ENCODE data around the gene MUC20.
"Not testable (repeated sequence)": the region's sequence is repeated elsewhere in the genome, so short reads cannot be mapped to it uniquely, and the experiment has no call there.

Gene MUC20

GRCh38 chr3:195711091-195711812 lies 9.5 kb upstream of the MUC20 start:
- DNase-seq: not testable (repeated sequence)

DNA sequence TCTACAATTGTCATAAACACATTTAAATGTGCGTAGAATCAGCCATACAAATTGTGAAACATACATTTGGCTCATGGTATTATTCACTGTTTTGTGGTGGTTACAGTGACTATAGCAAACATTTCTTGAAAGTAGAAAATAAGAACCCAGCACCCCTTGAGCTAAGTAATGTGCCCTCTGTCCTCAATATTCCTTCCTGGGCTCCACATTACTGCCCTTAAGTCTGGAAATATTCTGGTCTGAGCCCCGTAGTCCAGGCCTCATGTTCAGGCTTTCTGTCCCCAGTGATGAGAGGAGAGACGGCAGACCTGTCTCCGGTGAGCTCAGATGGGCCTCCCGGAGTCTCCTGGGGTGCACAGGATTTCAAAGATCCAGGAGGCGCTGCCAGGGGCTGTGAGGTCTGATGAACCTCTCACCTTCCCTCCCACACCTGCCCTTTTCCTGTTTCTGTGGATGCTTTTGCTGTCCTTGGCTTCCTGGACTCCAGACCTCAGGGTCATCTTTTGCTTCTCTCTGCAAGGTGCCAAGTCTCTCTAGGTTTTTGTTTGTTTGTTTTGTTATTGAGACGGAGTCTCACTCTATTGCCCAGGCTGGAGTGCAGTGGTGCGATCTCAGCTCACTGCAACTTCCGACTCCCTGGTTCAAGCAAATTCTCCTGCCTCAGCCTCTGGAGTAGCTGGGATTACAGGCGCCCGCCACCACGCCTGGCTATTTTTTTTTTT lies 8.8 kb upstream of the MUC20 start:
- no peak for DNase-seq

DNA sequence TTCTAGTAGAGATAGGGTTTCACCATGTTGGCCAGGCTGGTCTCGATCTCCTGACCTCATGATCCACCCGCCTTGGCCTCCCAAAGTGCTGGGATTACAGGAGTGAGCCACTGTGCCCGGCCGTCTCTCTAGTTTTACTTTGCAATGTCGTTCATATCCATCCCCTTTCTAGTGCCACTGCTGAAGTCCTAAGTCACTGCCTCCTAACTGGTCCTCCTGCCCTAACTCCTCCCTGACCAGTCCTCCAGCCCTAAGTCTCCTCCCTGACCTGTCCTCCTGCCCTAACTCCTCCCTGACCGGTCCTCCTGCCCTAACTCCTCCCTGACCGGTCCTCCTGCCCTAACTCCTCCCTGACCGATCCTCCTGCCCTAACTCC lies 8.3 kb upstream of the MUC20 start:
- not testable (repeated sequence) for DNase-seq

- not testable (repeated sequence) for DNase-seq
These were observed 7.6 kb upstream of the MUC20 start for GRCh38 chr3:195713150-195713549.

GRCh38 chr3:195714380-195715011 lies 6.3 kb upstream of the MUC20 start:
- no peak for DNase-seq

GRCh38 chr3:195715134-195715533 lies 5.6 kb upstream of the MUC20 start:
- DNase-seq: no peak

DNA sequence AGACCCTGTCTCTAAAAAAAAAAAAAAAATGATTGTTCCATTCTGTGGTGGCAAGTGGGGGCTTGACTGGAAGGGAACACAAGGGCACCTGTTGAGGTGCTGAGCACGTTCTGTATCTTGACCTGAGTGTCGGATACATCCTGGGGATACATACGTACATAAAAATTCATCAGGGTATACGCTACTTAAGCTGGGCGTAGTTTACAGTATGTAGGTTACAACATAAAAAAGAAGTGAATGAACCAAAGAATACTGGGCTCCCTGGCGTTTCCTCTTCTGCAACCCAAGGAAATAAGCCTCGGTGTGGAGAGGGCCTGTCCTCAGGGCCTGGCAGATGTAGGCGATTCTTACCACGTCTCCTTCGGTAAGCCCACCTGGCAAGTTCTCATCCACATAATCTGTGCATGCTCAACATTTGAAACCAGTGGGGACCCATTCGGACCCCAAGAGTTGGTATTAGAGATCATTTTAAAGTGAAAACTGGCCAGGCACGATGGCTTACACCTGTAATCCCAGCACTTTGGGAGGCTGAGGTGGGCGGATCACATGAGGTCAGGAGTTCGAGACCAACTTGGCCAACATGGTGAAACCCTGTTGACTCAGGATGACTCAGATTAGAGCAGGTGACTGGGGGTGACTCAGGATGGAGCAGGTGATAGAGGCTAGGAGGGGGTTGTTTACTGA lies 5.1 kb upstream of the MUC20 start:
- peak; percentile 48 for DNase-seq

DNA sequence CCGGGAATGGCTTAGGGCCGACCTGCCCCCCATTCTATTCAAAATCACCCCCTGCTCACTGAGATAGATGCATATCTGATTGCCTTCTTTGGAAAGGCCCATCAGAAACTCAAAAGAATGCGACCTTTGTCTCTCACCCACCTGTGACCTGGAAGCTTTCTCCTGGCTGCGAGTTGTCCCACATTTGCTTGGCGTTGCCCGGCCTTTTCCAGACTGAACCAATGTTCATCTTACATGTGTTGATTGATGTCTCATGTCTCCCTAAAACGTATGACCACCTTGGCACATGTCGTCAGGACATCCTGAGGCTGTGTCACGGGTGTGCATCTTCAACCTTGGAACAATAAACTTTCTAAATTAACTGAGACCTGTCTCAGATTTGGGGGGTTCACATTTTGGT lies 3.4 kb upstream of the MUC20 start:
- DNase-seq: no peak

DNA sequence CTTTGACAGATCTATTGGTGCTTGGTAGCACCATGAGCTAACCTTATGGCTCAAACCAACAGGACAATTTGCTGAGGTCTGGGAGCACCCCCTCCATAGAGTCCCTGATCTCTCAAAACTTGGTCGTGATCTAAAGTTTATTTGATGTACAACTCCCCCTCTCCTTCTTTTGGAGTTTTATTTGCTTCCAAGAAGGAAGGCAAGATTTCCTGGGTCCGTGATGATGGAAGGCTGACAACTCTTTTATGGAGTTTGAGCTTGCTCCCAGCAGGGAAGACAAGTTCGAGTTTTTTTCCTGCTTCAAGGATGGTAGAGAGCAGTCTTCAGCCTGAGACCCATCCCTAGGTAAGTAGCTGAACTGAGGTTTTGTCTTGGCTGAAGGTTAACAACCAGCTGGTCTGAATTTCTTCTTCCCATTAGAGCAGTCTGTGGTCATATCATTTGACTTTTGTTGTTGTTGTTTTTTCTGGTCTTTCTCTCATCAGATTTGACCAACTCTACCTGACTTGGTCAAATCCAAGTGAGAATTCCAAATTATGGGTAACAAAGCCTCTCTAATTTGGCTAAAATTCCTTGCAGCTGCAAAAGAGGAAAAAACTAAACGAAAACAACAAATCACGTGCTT lies 2.8 kb upstream of the MUC20 start:
- DNase-seq: no peak

DNA sequence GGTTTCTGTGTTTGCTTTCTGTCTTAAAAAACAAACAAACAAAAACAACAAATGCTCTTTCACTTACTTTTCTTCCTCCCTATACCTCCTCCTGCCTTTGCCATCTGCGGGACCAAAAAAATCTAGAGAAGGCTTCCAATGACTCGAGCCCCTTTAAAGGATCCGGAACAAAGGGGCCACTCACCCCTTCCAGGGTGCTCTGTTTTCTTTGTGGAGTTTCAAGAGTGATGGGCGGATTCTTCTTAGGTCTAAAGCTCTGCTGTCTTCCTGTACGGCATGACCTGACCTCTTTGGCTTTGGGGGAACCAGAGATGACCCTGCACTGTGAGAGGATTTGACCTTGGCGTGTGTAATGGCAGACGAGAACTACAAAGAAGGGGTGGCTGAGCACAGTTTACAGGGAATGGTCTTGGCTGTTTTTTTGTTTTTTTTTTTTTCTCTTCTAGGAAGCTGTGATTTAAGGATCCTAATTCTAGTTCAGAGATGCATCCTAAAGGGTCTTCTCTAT lies 2.2 kb upstream of the MUC20 start:
- DNase-seq: no peak

DNA sequence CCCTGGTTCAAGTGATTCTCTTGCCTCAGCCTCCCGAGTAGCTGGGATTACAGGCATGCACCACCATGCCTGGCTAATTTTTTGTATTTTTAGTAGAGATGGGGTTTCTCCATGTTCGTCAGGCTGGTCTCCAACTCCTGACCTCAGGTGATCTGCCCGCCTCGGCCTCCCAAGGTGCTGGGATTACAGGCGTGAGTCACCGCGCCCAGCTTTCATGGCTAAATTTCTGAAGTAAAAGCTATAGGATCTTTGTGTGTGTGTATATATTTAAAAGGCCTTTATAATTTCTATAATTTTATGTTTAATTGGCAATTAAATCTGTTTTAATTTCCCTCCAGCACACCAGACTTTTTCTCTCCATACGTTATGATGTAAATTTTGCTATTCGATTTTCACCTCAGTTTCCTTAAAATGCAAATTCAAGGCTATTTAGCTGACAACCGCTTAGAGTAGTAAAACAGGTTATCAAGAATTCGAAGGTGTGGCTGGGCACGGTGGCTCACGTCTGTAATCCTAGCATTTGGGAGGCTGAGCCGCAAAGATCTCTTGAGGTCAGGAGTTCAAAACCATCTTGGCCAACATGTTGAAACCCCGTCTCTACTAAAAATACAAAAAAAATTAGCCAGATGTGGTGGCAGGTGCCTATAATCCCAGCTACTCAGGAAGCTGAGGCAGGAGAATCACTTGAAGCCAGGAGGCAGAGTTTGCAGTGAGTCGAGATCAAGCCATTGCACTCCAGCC lies 1.1 kb upstream of the MUC20 start:
- DNase-seq: not testable (repeated sequence)

DNA sequence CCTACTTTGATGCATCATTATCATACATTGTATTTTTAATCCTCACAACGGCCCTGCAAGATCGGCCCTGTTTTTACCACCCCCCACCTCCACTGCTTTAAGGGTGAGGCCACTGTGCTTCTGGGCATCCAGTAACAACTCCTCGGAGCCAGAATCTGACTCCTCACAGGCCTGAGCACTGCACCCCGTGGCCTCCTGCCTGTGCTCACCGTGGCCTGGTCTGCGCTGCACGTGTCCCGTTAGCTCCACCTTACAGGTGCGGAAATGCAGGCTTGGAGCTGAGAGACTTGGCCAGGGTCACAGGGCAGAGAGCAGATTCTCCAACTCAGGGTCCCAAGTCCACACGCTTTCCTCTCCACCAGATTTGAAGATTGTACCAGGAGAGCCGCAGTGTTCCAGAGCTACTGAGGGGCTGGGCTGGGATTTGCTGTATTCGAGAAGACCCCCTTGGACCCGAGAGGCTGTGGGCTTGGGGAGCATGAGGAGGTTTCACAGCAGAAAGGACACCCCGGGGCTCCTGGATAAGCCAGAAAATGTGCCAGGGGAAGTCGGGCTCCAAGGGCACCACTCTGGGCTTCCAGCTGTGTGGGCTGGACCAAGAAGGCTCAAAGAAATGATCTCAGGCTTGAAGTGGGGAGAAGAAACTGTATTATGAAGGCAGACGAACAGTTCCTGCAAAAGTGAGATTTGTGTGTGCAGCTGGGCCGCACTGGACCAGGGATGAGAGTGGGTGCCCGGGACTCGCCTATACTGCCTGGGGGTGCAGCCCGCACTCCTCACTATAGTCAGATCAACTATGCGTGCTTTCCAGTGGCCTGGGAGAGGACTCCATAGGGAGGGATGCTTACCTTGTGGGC lies 1.6 kb downstream of the MUC20 start:
- not testable (repeated sequence) for DNase-seq

- DNase-seq: not testable (repeated sequence)
These were observed 2.2 kb downstream of the MUC20 start for GRCh38 chr3:195722996-195723345.

GRCh38 chr3:195724363-195724762 lies 3.6 kb downstream of the MUC20 start:
- not testable (repeated sequence) for DNase-seq

GRCh38 chr3:195725916-195726740 lies 5.3 kb downstream of the MUC20 start:
- DNase-seq: not testable (repeated sequence)

GRCh38 chr3:195727606-195728195 lies 6.9 kb downstream of the MUC20 start:
- no peak for DNase-seq

GRCh38 chr3:195728789-195729188 lies 8.0 kb downstream of the MUC20 start:
- DNase-seq: not testable (repeated sequence)

- DNase-seq: no peak
These were observed 8.9 kb downstream of the MUC20 start for GRCh38 chr3:195729476-195730251.

DNA sequence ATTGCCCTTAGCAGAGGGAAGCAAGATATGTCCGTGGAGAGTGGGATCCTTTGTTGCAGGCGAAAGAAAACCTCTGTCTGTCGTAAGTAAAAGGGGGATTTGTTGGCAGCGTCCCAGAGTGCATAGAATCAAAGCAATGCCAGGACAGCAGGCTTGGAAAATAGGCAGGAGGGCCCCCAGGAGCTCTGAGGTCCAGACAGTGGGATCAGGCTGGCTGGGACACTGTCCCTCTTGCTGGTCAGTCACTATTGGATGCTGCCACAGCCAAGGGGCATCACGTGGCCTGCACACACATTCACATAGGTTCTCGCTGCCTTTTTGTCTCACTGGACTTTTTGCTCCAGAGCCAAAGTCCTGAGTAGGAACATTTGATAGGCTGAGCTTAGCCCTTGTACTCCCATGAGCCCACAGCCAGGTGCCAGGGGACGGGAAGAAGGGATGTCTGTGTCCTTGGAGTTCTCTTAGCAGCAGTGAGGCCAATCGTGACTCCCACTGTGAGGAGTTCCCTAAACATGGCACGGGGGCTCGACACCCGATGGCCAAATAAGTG lies 10.7 kb downstream of the MUC20 start:
- DNase-seq: no peak

Data from activated CD4-positive, alpha-beta T cell treated with anti-CD3 and anti-CD28 coated beads, Interleukin-2, amount 50 U/mL, for 16 hours (primary cell).